ENCODE data around the gene SNU13.
"Not testable (repeated sequence)": the region's sequence is repeated elsewhere in the genome, so short reads cannot be mapped to it uniquely, and the experiment has no call there.

The SNU13 gene

DNA sequence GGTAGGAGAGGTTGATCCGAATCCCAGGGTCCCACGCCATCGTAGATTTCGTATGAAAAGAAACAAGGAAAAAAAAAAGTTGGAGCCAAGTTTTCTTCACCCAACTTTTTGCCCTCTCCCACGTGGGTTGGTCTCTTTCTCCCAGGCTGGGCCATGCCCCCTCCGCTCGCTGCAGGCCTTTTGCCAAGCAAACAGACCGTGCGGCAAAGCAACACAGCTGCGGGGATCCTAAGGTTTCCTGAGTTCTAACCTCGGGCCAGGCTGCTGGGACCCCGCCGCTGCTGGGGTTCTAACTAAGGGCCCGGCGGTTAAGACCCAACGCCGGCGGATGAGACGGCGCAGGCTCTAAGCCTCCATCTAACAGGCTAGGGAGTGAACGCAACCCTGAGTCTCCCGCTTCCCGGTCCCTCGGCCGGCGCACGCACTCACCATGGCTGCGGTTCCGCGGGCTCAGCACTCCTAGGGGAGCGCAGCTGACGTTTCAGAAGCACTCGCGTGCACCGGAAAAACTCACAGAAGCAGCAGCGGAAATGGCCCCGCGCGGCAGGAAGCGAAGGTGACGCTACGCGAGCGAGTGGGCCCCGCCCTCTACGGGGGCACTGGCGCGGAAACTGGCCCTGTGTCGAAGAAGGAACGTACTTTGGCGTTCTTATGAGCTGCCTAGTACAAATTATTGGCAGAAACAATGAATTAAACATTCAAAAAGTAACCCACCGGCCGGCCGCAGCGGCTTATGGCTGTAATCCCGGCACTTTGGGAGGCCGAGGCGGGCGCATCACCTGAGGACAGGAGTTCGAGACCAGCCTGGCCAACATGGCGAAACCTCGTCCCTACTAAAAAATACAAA lies at the start of gene SNU13:
SNU13 (minus strand) TSS at position 503 of the 847 bp plus-strand sequence; CDS start at position 432, 71 bp downstream.
- peak; percentile 30 for DNase-seq

DNA sequence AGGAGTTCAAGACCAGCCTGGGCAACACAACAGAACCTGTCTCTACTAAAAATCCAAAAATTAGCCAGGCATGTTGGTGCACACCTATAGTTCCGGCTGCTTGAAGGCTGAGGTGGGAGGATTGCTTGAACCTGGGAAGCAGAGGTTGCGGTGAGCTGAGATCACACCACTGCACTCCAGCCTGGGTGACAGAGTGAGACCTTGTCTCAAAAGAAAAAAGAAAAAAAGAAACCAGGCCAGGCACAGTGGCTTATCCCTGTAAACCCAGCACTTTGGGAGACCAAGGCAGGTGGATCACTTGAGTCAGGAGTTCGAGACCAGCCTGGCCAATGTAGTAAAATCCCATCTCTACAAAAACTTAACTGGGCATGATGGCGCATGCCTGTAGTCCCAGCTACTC lies 44.6 kb upstream of the SNU13 start:
- DNase-seq = not testable (repeated sequence)

DNA sequence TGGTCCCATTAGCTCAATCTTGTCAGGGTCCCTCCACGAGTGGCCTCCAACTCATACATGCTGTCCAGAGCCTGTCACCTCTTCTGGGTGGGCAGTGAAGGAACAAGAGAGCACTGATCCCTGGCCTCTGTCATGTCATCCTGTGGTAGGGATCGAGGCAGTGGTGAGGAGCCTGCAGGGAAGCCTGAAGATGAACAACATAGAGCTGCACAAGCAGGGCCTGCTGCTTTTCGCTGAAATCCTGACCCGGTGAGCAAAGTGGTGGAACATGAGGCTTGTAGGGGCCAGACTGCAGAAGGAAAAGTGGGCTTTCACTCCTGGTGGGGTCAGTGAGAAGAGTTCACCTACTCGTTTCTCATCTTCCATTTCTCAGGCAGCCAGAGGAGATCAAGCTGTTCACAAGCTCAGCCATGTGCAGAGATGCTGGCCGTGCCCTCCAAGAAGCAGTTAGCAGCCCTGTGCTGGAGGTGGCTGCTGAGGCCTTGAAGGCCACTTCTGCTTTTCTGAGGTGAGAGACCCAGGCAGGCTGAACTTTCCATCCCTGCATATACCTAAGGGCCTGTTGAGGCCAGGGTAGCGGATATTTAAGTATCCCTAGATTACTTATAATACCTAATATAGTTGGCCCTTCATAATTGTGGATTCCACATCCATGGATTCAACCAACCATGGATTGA lies 43.6 kb upstream of the SNU13 start:
- DNase-seq = no peak

DNA sequence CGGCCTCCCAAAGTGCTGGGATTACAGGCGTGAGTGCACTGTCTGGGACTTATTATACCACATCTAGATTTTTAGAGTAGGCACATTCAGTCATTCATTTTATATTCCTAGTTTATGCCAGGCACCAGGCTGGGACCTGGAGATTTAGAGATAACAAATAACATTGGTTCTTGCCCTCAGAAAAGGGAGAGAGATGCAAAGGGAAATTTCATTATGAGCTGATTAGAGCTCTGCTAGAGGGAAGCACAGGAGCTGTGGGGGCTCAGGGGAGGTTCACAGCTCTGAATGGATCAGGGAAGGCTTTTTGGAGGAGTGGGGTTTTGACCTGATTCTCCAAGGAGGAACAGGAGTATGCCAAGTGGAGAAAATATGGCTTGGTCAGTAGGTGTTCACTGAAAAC lies 42.9 kb upstream of the SNU13 start:
- no peak for DNase-seq

DNA sequence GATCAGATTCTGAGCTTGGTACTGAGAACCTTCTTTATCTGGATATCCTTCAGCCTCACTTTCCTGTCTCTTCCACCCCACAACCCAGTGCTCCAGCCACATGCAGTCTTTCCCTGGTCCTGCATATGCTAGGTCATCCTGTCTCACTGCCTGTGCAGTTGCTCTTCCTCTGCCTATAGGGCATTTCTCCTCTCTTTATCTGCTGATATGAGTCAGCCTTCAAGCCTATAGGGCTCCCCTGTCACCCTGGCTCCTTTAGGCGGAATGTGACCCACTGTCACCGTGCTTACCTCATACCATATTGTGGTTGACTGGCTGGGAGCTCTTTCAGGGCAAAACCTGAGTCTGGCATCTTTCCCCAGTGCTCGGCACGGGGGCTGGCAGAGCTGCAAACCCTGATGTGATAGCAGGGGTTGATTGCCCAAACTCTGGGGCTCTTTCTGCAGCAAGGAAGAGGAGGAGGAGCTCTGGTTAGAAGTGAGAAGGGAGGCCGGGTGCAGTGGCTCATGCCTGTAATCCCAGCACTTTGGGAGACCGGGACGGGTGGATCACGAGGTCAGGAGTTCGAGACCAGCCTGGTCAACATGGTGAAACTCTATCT lies 36.9 kb upstream of the SNU13 start:
- DNase-seq = no peak

DNA sequence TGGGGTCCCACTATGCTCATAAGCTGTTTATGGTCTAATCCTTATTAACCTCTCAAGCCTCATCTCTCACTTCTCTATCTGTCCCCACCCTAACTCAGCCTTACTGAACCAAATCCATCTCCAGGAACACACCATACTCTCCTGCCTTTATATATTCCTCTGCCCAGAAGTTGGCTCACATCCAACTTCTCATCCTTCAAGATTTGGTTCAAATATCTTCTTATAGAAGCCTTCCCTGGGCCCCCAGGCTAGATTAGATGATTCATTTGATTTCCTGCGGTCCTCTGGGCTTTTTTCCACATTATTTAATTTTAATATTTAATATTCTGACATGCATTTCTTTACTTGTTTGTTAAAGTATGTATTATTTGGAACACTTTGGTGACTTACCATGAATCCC lies 33.8 kb upstream of the SNU13 start:
- no peak for DNase-seq

DNA sequence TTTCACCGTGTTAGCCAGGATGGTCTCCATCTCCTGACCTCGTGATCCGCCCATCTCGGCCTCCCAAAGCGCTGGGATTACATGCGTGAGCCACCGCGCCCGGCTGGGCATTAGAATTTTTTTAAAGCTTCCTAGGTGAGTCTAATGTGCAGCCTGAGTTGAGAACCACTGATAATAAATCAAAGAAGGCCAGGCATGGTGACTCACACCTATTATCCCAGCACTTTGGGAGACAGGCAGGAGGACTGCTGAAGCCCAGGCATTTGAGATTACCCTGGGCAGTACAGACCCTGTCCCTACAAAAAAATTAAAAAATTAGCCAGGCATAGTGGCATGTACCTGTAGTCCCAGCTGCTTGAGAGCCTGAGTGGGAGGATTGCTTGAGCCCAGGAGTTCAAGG lies 24.3 kb upstream of the SNU13 start:
- DNase-seq = no peak

DNA sequence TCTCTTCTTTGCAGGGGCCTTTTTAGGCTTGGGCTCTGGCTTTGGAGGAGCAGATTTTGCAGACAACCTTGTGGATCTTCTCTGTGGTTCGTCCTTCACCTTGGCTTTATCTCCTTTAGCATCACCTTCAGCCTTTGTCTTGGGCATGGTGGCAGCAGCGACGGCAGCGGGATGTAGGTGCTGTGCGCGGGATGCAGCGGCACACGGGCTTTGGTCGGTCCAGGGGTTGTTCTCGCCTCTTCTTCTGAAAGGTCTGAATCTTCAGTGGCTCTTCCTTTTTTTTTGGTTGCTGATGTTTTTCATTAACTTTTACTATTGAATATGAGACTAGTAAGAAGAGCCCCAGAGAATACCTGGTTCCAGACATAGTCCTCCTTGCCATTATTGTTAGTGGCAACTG lies 20.7 kb upstream of the SNU13 start:
- DNase-seq = no peak

DNA sequence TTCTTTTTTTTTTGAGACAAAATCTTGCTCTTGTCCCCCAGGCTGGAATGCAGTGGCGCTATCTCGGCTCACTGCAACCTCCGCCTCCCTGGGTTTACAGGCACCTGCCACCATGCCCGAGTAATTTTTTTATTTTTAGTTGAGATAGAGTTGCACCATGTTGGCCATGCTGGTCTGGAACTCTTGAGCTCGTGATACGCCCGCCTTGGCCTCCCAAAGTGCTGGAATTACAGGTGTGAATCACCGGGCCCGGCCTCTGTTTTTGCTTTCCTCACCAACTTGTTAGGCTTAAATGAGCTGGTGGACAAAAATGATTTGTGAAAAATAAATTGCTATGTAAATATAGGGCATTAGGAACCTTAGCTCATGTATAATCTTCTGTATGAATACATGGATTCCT lies 14.1 kb upstream of the SNU13 start:
- no peak for DNase-seq

DNA sequence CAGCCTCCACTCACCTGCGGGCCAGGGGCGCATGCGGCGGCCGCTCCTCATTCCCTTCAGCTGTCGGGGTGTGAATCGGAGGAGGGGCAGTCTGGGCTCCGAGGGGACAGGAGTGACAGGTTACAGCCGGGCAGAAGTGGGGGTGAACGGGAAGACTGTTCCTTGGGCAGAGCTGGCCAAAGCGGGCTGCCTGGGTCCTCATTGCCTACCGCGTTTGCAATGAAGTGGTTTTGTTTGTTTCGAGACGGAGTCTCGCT lies 11.4 kb upstream of the SNU13 start:
- DNase-seq = no peak

DNA sequence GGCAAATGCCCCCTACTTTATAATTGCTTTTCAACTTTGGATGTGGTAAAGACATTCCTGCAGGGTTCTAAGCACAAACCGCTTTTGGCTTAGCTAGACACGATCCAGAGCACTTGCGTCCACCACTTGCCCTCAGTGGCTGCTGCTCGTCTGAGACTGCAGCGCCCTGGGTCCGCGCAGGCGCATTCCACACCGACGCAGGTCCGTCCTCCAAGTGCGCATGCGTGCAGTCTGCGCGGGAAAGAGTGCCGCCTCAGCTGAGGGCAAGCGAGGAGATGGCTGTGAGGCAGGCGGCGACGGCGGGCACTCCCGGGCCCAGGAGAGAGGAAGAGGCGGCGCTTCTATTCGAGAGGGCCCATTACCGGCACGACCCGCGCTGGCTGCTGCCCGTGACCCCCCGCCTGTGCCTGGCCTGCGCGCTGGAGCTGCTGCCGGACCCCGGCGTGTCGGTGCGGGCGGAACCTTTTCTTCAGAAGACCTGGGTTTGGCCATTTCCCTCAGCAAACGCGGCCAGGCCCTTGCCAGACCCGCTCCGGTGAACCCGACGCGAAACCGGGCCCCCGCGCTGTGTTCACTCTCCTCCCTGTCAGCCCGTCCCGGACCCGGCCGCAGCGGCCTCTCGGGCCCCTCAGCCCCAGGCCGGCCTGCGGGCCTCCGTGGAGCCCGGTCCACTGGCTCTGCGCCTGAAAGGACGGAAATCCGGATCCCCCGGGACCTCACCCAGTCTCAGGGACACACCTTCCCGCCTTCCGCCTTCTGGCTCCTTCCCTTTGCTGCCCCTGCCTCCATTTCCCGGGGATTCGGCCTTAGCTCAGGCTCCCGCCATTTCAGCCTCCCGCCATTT lies 10.8 kb upstream of the SNU13 start, which contains the start of gene MEI1:
MEI1 (plus strand) TSS at position 240 of the 844 bp plus-strand sequence; CDS start at position 276, 36 bp downstream.
- no peak for DNase-seq

DNA sequence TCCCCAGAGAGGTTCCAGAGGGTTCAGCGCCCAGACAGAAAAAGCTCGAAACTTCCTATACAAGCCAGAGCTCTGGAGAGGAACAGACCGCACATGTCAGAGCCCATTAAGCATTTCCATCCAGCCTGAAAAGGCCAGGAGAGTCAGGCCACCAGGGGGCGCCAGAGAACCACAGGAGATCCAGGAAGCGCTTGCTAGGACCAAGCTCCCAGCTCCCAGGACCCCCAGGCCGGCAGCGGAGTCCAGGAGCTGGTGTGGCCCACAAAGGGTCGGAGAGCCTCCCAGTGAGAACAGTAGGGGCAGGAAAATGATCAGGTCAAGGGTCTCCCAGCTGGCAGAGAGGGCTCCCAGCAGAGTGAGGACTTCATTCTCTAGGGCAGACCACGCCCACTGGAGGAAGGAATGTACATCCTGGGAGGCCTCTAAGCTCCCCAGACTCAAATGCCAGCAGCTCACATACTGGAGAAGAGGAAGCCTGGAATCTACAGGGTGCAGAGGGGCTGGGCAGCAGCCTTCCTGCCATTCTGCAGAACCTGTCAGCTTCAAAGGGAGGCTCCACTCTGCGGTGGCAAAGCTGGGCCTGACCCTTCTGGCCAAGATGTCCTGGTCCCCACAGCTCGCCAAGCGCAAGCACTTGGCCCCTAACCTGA lies 8.6 kb upstream of the SNU13 start:
- DNase-seq = peak; percentile 29

DNA sequence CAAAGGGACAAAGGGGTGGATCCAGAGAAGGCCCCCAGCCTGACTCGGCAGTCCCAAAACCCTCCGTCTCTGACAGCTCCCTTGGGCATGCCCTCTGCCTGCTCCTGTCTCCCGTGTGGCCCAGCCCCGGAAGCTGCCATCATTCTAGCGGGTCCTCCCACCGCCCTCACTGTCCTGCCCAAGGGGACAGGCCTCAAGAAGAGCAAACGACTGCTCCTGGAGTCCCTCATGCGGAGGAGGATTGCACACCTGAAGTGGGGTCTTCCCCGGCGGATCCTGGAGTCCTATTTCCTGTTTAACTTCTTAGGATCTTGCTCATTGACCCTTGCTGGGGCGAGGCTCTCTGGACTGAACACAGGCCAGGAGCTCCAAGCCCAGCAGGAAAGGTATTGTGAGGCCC lies 8.0 kb upstream of the SNU13 start:
- DNase-seq = no peak

DNA sequence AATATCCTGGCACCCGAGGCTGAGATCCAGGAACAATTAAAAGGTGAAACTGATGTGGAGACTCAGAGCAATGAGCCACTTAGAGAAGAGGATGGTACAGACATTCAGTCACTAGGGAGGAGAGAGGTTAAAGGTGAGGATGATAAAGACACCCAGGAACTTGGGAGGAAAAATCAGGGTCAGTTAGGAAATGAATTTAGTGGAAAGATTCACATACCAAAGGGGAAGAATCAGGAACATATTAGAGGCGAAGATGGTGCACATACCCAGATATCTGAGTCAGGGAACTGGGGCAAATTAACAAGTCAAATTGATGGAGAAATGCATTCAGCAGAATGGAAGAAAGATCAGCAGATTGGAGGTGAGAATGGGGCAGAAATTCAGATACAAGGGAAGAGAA lies 6.5 kb upstream of the SNU13 start:
- no peak for DNase-seq

DNA sequence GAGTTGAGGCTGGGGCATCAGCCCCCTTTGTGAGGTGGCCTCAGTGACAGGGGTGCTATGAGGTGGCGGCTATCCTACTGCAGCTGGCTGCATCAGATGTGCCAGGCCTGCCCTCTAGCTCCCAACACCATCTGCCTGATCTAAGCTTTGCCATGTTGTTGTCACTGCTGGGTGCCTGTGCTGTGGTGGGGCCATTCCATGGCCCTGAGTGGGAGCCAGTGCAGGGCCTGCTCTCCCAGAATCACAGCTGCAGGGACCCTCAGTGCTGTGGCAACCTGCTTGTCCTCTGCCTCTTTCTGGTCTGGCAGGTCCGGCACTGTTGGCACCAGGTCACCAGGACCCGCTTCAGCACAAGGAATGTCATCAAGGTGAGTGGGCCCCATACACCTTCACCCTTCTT lies 1.8 kb upstream of the SNU13 start:
- no peak for DNase-seq

DNA sequence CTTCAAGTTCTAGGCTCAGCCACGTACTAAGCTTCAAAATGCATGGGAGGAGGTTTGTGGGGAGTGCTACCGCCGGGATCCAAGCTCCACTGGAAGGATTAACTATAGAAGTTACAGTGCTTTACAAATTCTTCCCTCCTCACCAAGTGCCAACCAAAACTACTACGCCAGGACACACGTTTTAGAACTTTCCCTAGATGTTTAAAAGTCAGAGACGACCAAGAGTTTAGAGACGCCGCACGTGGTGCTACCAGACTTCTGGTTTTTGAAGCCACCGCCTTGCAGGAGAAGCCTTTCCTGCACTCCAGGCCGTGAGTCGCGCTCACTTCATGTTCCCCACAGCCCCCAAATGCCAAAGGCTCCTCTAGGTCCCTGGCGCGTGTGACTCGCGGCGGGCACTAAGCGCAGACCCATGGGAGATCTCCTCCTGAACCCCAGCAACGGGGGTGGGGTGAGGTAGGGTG lies 734 bp downstream of the SNU13 start:
- DNase-seq = no peak

DNA sequence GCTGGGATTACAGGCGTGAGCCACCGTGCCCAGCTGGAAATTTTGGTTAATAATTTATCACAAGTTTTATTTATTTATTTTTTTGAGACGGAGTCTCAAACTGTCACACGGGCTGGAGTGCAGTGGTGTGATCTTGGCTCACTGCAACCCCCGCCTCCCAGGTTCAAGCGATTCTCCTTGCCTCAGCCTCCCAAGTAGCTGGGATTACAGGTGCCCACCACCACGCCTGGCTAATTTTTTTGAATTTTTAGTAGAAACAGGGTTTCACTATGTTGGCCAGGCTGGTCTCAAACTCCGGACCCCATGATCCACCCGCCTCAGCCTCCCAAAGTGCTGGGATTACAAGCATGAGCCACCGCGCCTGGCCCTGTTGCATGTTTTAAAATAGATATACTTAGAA lies 1.8 kb downstream of the SNU13 start:
- DNase-seq = not testable (repeated sequence)

DNA sequence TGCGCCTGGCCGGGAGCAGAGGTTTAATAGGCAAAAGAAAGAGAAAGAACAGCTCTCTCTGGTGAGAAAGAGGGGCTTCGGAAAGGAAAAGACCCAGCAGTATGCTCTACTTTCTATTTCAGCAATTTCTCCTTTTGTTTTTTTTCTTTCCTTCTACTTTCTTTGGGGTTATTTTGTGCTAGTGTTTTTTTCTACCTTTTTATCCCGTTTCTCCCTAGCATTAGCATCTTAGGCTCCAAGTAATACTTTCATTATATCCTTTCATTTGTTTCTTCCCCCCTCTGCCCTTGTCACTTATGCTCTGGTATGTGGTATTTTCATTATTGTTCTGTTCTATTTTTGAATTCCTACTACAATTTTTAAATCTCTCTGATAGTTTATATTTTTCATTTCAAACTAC lies 4.5 kb downstream of the SNU13 start:
- no peak for DNase-seq

DNA sequence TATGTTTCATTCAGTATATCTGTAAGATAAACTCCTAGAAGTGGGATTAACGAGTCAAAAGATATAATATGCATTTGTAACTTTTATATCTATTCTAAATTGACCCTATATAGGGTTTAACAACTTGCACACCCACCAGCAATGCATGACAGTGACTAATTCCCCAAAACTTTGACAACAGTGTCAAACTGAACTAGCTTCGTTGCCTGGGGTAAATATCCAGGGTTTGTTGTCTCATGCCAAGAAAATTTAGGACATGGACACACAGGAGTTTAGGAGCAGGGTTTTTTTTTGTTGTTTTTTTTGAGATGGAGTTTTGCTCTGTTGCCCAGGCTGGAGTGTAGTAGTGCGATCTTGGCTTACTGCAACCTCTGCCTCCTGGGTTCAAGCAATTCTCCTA lies 5.1 kb downstream of the SNU13 start:
- DNase-seq = no peak

DNA sequence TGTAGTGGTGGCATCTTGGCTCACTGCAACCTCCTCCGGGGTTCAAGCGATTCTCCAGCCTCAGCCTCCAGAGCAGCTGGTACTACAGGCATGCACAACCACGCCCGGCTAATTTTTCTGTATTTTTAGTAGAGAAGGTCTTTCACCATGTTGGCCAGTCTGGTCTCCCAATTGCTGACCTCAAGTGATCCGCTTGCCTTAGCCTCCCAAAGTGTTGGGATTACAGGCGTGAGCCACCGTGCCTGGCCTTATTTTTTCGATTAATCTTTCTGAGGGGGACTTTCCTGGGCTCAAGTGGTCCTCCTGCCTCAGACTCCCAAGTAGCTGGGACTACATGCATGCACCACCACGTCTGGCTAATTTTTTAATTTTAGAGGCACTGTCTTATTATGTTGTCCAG lies 5.6 kb downstream of the SNU13 start:
- DNase-seq = no peak

DNA sequence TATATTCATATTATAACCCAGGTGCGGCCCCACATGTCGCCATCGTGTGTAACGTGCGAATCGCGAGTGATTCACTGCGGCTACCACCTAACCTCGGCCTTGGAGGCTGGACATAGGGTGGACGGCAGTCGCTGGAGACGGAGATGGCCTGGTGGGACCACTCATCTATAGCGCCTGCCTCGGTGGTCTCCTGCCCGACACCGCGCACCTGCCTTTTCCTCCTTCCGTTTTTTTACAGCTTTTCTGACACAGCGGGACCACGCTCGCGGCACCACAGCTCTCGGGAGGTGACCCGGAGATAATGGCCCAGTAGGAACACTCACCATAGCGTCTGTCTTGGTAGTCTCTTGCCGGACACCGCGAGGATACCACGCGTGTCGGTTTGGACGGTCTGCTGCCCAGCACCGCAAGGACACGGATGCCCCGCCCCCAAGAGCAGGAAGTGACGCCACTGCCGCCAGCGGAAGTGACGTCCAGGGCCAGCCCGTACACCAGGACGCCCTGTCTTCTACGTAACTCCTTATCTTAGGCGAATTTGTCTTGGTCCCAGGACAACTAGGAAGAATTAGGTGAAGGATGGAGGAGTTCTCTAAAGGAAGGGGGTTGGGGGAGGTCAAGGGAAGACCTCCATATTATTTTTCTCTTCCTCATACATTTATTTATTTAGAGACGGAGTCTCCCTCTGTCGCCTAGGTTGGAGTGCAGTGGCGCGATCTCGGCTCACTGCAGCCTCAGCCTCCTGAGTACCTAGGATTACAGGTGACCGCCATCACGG lies 6.4 kb downstream of the SNU13 start:
- no peak for DNase-seq

DNA sequence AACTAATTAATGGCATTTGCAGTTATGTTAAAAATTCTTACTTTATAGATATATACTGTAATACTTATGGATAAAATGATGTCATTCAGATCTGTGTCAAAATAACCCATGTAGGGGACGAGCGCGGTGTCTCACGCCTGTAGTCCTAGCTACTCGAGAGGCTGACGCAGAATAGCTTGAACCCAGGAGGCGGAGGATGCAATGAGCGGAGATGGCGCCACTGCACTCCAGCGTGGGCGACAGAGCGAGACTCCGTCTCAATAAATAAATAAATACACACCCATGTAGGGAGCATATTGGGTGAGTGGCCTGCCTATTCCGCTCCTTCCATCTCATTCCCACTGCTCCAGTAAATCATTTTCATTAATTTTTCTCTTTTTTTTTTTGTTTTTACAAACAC lies 7.1 kb downstream of the SNU13 start:
- DNase-seq = no peak
